Left lobe of liver (tissue), 2 donors: ENCODE results near the gene GPM6B. TPM values are rescaled to one million over a fixed set of nuclear protein-coding genes. Genes with fewer than 3 reads are reported as not detected.

Experiments used
- ATAC-seq: fragments of 200-7000 bp; cut with Tn5 transposase; one replicate; pipeline ENCODE4 v1.9.1; 2020; ENCODE audit warnings: mild to moderate bottlenecking, moderate library complexity
- DNase-seq: peaks from one replicate; pipeline ENCODE4 v3.0.0-alpha.2; 2020; ENCODE audit warnings: low spot score
- total RNA-seq: library from RNA; stranded (reverse); gene quantifications from one replicate; pipeline ENCODE4 v1.2.1, GENCODE V29; 2021
- donor health status: DM: no; HTN: no; CAD: no; lungs with moderate emphysema.
- donor health status: DM: no; HTN: yes; CAD: no.

GPM6B gene
- total RNA-seq, 1 donor from 2014 or later, result 0.48 TPM

- DNase-seq, result no peak
- ATAC-seq, result no peak
These were observed 46.8 kb downstream of the GPM6B start for GRCh38 chrX:13770013-13770535.

GRCh38 chrX:13768939-13769338 lies 48.0 kb downstream of the GPM6B start:
- no peak for ATAC-seq
- no peak for DNase-seq

GRCh38 chrX:13764765-13765164 lies 52.1 kb downstream of the GPM6B start:
- ATAC-seq (no peak), DNase-seq (no peak)

- no peak for DNase-seq
- ATAC-seq, result no peak
These were observed 52.6 kb downstream of the GPM6B start for GRCh38 chrX:13764281-13764680.

GRCh38 chrX:13763489-13763888 lies 53.4 kb downstream of the GPM6B start:
- no peak for DNase-seq
- no peak for ATAC-seq

GRCh38 chrX:13761606-13762414 lies 55.1 kb downstream of the GPM6B start:
- ATAC-seq, result no peak
- DNase-seq, result no peak

GRCh38 chrX:13760426-13760825 lies 56.5 kb downstream of the GPM6B start:
- ATAC-seq, result no peak
- DNase-seq, result no peak

GRCh38 chrX:13759152-13759718 lies 57.7 kb downstream of the GPM6B start:
- DNase-seq (no peak), ATAC-seq (no peak)

- no peak for ATAC-seq
- no peak for DNase-seq
These were observed 60.5 kb downstream of the GPM6B start for GRCh38 chrX:13756381-13756780.

- no peak for DNase-seq
These were observed 61.6 kb downstream of the GPM6B start for GRCh38 chrX:13755254-13755653.

GRCh38 chrX:13754765-13755164 lies 62.1 kb downstream of the GPM6B start:
- ATAC-seq (no peak), DNase-seq (no peak)

More at GRCh38 chrX:13755254-13755653, 61.6 kb downstream of the GPM6B start:
- no peak for ATAC-seq

GRCh38 chrX:13752646-13753045 lies 64.2 kb downstream of the GPM6B start:
- DNase-seq (no peak), ATAC-seq (no peak)

- no peak for DNase-seq
- ATAC-seq, result no peak
These were observed 64.8 kb downstream of the GPM6B start for GRCh38 chrX:13752141-13752540.

GRCh38 chrX:13750812-13751211 lies 66.1 kb downstream of the GPM6B start:
- DNase-seq (no peak), ATAC-seq (no peak)

GRCh38 chrX:13750204-13750603 lies 66.7 kb downstream of the GPM6B start:
- DNase-seq (no peak), ATAC-seq (peak; percentile 68)

GRCh38 chrX:13748486-13748885 lies 68.4 kb downstream of the GPM6B start:
- DNase-seq (no peak), ATAC-seq (no peak)

- ATAC-seq, result no peak
- DNase-seq, result no peak
These were observed 69.1 kb downstream of the GPM6B start for GRCh38 chrX:13747836-13748235.

GRCh38 chrX:13742397-13743176 lies 74.3 kb downstream of the GPM6B start:
- no peak for DNase-seq
- ATAC-seq, result peak; percentile 66

- ATAC-seq, result no peak
- no peak for DNase-seq
These were observed 75.2 kb downstream of the GPM6B start for GRCh38 chrX:13741695-13742094.

- DNase-seq (peak; percentile 90), ATAC-seq (peak; percentile 99)
These were observed 82.4 kb downstream of the GPM6B start, which contains the start of the genes OFD1 and TRAPPC2 for GRCh38 chrX:13734278-13735172. OFD1 (plus strand) TSS chrX:13734748; CDS start chrX:13735072, 324 bp downstream. TRAPPC2 (minus strand) TSS chrX:13734620; CDS start chrX:13719963, 14,657 bp downstream.
